DOHH2 (cell line): ENCODE data around the gene CASR.

Source experiments
- H3F3A ChIP-seq: fragments of 200-600 bp; sonication (generic), shearing (Covaris generic); 2 replicates; pipeline ENCODE4 v1.6.0; 2016; ENCODE audit warnings: antibody characterized with exemption, mild to moderate bottlenecking; ENCODE audit not compliant: control insufficient read depth, insufficient read depth
- H3K27ac ChIP-seq: fragments of 200-600 bp; sonication (generic); 2 replicates; pipeline ENCODE4 v1.5.1; 2014; ENCODE audit warnings: low read depth, mild to moderate bottlenecking, low read length, moderate library complexity
- H3K27me3 ChIP-seq: fragments of 200-600 bp; sonication (generic); 2 replicates; pipeline ENCODE4 v1.6.1; 2014; ENCODE audit warnings: mild to moderate bottlenecking, low read length, mixed read lengths; ENCODE audit not compliant: control insufficient read depth
- H3K36me3 ChIP-seq: fragments of 200-600 bp; sonication (generic); 2 replicates; pipeline ENCODE4 v1.6.1; 2014; ENCODE audit warnings: mild to moderate bottlenecking, low read length, moderate library complexity, mixed read lengths; ENCODE audit not compliant: control insufficient read depth
- H3K4me1 ChIP-seq: fragments of 200-600 bp; sonication (generic); 2 replicates; pipeline ENCODE4 v1.6.1; 2014; ENCODE audit warnings: mild to moderate bottlenecking, low read length, mixed read lengths; ENCODE audit not compliant: control insufficient read depth
- H3K4me2 ChIP-seq: fragments of 200-600 bp; sonication (generic); 2 replicates; pipeline ENCODE4 v1.6.0; 2014; ENCODE audit warnings: mild to moderate bottlenecking, low read length, moderate library complexity
- H3K4me3 ChIP-seq: fragments of 200-600 bp; sonication (generic); 2 replicates; pipeline ENCODE4 v1.5.1; 2014; ENCODE audit warnings: mild to moderate bottlenecking, low read length, mixed read lengths
- H3K79me2 ChIP-seq: fragments of 200-600 bp; sonication (generic); 2 replicates; pipeline ENCODE4 v1.6.1; 2014; ENCODE audit warnings: mild to moderate bottlenecking, low read length, mixed read lengths; ENCODE audit not compliant: control insufficient read depth
- H3K9me2 ChIP-seq: fragments of 200-600 bp; sonication (generic); replicated peaks from 2 replicates; pipeline ENCODE4 v1.6.1; 2014; ENCODE audit warnings: mild to moderate bottlenecking, low read length, mixed read lengths; ENCODE audit not compliant: control insufficient read depth
- H3K9me3 ChIP-seq: fragments of 200-600 bp; sonication (generic); 2 replicates; pipeline ENCODE4 v1.6.1; 2014; ENCODE audit warnings: antibody characterized with exemption, low read length, mixed read lengths; ENCODE audit not compliant: control insufficient read depth, insufficient read depth
- H4K20me1 ChIP-seq: fragments of 200-600 bp; sonication (generic); 2 replicates; pipeline ENCODE4 v1.6.0; 2014; ENCODE audit warnings: low read depth, mild to moderate bottlenecking, antibody characterized with exemption, low read length, moderate library complexity; ENCODE audit not compliant: control insufficient read depth, insufficient read depth
- EZH2phosphoT487 ChIP-seq: fragments of 200-600 bp; sonication (generic); IDR thresholded peaks from 2 replicates; pipeline ENCODE4 v1.6.1; 2017; ENCODE audit warnings: borderline replicate concordance, mild to moderate bottlenecking, antibody characterized with exemption, low read length, moderate library complexity, mixed read lengths
- TF ChIP-seq, protein P1 (sequence below): fragments of 200-600 bp; sonication (generic); IDR thresholded peaks from one replicate; pipeline ENCODE4 v1.5.1; 2014; ENCODE audit warnings: antibody characterized with exemption, mild to moderate bottlenecking, low read depth, low read length; ENCODE audit not compliant: poor library complexity, severe bottlenecking

Gene CASR

GRCh38 chr3:122307094-122307687 is 123.7 kb downstream of the CASR start:
- H3K79me2 ChIP-seq, result no peaks in the 10 kb centered on the region
- H3F3A ChIP-seq, result no peaks in the 10 kb centered on the region
- H3K27me3 ChIP-seq, result peaks cover 8% of the 10 kb centered on the region; the same call in 1 of the 2 replicates
- H3K4me2 ChIP-seq, result no peak overlapping the region
- no peak overlapping the region for H3K27ac ChIP-seq
- H3K4me1 ChIP-seq, result no peaks in the 10 kb centered on the region
- H3K36me3 ChIP-seq, result no peaks in the 10 kb centered on the region
- no peak overlapping the region for H3K4me3 ChIP-seq
- H3K9me3 ChIP-seq, result no peaks in the 10 kb centered on the region
- no peaks in the 10 kb centered on the region for H3K9me2 ChIP-seq
- TF ChIP-seq, protein P1, sequence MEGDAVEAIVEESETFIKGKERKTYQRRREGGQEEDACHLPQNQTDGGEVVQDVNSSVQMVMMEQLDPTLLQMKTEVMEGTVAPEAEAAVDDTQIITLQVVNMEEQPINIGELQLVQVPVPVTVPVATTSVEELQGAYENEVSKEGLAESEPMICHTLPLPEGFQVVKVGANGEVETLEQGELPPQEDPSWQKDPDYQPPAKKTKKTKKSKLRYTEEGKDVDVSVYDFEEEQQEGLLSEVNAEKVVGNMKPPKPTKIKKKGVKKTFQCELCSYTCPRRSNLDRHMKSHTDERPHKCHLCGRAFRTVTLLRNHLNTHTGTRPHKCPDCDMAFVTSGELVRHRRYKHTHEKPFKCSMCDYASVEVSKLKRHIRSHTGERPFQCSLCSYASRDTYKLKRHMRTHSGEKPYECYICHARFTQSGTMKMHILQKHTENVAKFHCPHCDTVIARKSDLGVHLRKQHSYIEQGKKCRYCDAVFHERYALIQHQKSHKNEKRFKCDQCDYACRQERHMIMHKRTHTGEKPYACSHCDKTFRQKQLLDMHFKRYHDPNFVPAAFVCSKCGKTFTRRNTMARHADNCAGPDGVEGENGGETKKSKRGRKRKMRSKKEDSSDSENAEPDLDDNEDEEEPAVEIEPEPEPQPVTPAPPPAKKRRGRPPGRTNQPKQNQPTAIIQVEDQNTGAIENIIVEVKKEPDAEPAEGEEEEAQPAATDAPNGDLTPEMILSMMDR, result no peak
- no peak for TF ChIP-seq EZH2phosphoT487
- H4K20me1 ChIP-seq, result no peaks in the 10 kb centered on the region

DNA sequence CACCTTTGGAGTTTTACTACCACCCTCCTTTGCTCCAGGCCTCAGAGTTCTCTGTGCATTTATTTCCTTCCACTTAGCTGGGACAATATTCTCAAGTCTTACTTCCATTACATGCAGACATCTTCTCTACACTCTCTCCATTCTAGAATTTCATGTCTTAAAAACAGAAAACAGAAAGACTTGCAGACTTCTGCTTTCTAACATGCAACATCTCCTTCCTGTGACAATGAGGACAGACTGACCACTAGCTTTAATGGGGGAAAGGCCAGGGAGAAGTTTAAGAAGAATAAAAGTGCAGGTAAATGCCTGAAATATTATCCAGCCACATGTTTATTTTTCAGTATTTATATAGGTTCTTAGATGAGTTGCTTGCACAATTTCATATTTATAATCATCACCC is 124.5 kb downstream of the CASR start:
- TF ChIP-seq, protein P1, result no peak
- TF ChIP-seq EZH2phosphoT487, result no peak
- H3K4me3 ChIP-seq, result no peak overlapping the region
- H3K27me3 ChIP-seq, result peaks cover 8% of the 10 kb centered on the region; the same call in 1 of the 2 replicates
- no peaks in the 10 kb centered on the region for H3K36me3 ChIP-seq
- no peaks in the 10 kb centered on the region for H3K9me3 ChIP-seq
- no peaks in the 10 kb centered on the region for H3K4me1 ChIP-seq
- H3K9me2 ChIP-seq, result no peaks in the 10 kb centered on the region
- H3K27ac ChIP-seq, result no peak overlapping the region
- H3F3A ChIP-seq, result no peaks in the 10 kb centered on the region
- H4K20me1 ChIP-seq, result no peaks in the 10 kb centered on the region
- no peaks in the 10 kb centered on the region for H3K79me2 ChIP-seq
- H3K4me2 ChIP-seq, result no peak overlapping the region

- Histone ChIP-seq H3K27me3 (peaks cover 8% of the 10 kb centered on the region; the same call in 1 of the 2 replicates), H3K36me3 (no peaks in the 10 kb centered on the region), H3K4me2 (no peak overlapping the region), H3K79me2 (no peaks in the 10 kb centered on the region), H3K4me1 (no peaks in the 10 kb centered on the region), H3K9me2 (no peaks in the 10 kb centered on the region), H3F3A (no peaks in the 10 kb centered on the region), H3K27ac (no peak overlapping the region), H3K9me3 (no peaks in the 10 kb centered on the region), H4K20me1 (no peaks in the 10 kb centered on the region), H3K4me3 (no peak overlapping the region)
- no peak for TF ChIP-seq EZH2phosphoT487
- TF ChIP-seq, protein P1, result no peak
Observed at GRCh38 chr3:122310361-122310760, 126.9 kb downstream of the CASR start.
